GM12878 (cell line): ENCODE results near the gene CNN1. TPM values are rescaled to one million over a fixed set of nuclear protein-coding genes. Genes with fewer than 3 reads are reported as not detected.

ENCODE experiments used
- ESRRA ChIP-seq: IDR thresholded peaks from 2 replicates; pipeline ENCODE4 v1.6.1; 2012; ENCODE audit warnings: mild to moderate bottlenecking, low read length, improper control_type of control experiment
- EZH2 ChIP-seq: IDR thresholded peaks from 2 replicates; pipeline ENCODE4 v1.6.1; 2012; ENCODE audit warnings: low read depth, mild to moderate bottlenecking, control low read depth, inconsistent platforms, low read length, borderline replicate concordance; ENCODE audit not compliant: control insufficient read depth
- MYB ChIP-seq: fragments of 150-350 bp; IDR thresholded peaks from 2 replicates; pipeline ENCODE4 v1.6.1; 2014; ENCODE audit warnings: mild to moderate bottlenecking, low read depth, low read length, borderline replicate concordance
- NFXL1 ChIP-seq: fragments of 450-650 bp; IDR thresholded peaks from 2 replicates; pipeline ENCODE4 v1.6.1; 2017; ENCODE audit warnings: antibody characterized with exemption, mild to moderate bottlenecking, borderline replicate concordance
- NFYA ChIP-seq: IDR thresholded peaks from 2 replicates; pipeline ENCODE4 v1.6.1; 2011; ENCODE audit warnings: low read depth, mild to moderate bottlenecking, low read length, improper control_type of control experiment, borderline replicate concordance
- NR2C1 ChIP-seq: fragments of 450-650 bp; IDR thresholded peaks from 2 replicates; pipeline ENCODE4 v1.6.1; 2017; ENCODE audit warnings: antibody characterized with exemption, mild to moderate bottlenecking, moderate library complexity
- PML ChIP-seq: IDR thresholded peaks from 2 replicates; pipeline ENCODE4 v1.6.1; 2012; ENCODE audit warnings: low read length, inconsistent platforms
- RAD21 ChIP-seq: IDR thresholded peaks from 2 replicates; pipeline ENCODE4 v1.6.1; 2011; ENCODE audit warnings: mild to moderate bottlenecking, low read depth, low read length, moderate library complexity; ENCODE audit not compliant: insufficient read depth
- RB1 ChIP-seq: fragments of 450-650 bp; formaldehyde crosslinking; IDR thresholded peaks from 2 replicates; pipeline ENCODE4 v1.6.1; 2017; ENCODE audit warnings: mild to moderate bottlenecking, borderline replicate concordance
- TAF1 ChIP-seq: IDR thresholded peaks from 2 replicates; pipeline ENCODE4 v1.6.1; 2011; ENCODE audit warnings: mild to moderate bottlenecking, low read depth, low read length, borderline replicate concordance
- YBX1 ChIP-seq: fragments of 450-650 bp; IDR thresholded peaks from 2 replicates; pipeline ENCODE4 v1.6.1; 2016; ENCODE audit warnings: antibody characterized with exemption
- ZNF24 ChIP-seq: fragments of 450-650 bp; IDR thresholded peaks from 2 replicates; pipeline ENCODE4 v1.6.1; 2017; ENCODE audit warnings: antibody characterized with exemption, mild to moderate bottlenecking
- ZNF622 ChIP-seq: fragments of 450-650 bp; IDR thresholded peaks from 2 replicates; pipeline ENCODE4 v1.6.1; 2017; ENCODE audit warnings: mild to moderate bottlenecking, inconsistent platforms
- polyA plus RNA-seq, 11 experiments: library from polyadenylated mRNA; depleted of rRNA in 4 of 11; unstranded in 6 of 11; stranded (reverse) in 5 of 11; fragments of >200 nt; fragmentation: Nextera tagmentation in 4 of 11; fragmentation: Illumina TruSeq in 1 of 11; extraction: Ambion mirVana in 4 of 11; extraction: Trizol in 1 of 11; gene quantifications; 1 replicate in 1 of 11; 2 replicates in 10 of 11; pipeline versions ENCODE4 v1.2.1 to v1.2.3, GENCODE V29; 2011 to 2016; ENCODE audit warnings: inconsistent platforms in 2 of 11, missing spikeins in 2 of 11, low read depth in 1 of 11
- total RNA-seq, 4 experiments: library from RNA; depleted of rRNA in 3 of 4; stranded (reverse); fragments of >200 nt in 3 of 4; fragmentation: Illumina TruSeq in 1 of 4; extraction: Trizol in 1 of 4; gene quantifications; 2 replicates each; pipeline versions ENCODE4 v1.2.1 to v1.2.3, GENCODE V29; 2013 to 2021
- TF ChIP-seq, protein P1 (sequence below): IDR thresholded peaks from 2 replicates; pipeline ENCODE4 v1.6.1; 2012; ENCODE audit warnings: improper control_type of control experiment, low read depth, low read length; ENCODE audit not compliant: insufficient replicate concordance
- TF ChIP-seq, protein P2 (sequence below): IDR thresholded peaks from 2 replicates; pipeline ENCODE4 v1.6.1; 2012; ENCODE audit warnings: low read depth, low read length, improper control_type of control experiment
- TF ChIP-seq, protein P3 (sequence below): fragments of 150-350 bp; IDR thresholded peaks from 2 replicates; pipeline ENCODE4 v1.6.1; 2016; ENCODE audit warnings: low read depth, low read length
- TF ChIP-seq, protein P4 (sequence below): fragments of 450-650 bp; IDR thresholded peaks from 2 replicates; pipeline ENCODE4 v1.6.1; 2014; ENCODE audit warnings: mild to moderate bottlenecking
- TF ChIP-seq, protein P5 (sequence below): fragments of 450-650 bp; IDR thresholded peaks from 2 replicates; pipeline ENCODE4 v1.6.1; 2016; ENCODE audit warnings: mild to moderate bottlenecking

Gene CNN1
- total and polyA plus RNA-seq, 10 of the 15 experiments (the other 5 are each of a cell fraction or from before 2014, with no cell fraction given): 0.03 to 0.58 (median 0.22) TPM; not detected in 1

DNA sequence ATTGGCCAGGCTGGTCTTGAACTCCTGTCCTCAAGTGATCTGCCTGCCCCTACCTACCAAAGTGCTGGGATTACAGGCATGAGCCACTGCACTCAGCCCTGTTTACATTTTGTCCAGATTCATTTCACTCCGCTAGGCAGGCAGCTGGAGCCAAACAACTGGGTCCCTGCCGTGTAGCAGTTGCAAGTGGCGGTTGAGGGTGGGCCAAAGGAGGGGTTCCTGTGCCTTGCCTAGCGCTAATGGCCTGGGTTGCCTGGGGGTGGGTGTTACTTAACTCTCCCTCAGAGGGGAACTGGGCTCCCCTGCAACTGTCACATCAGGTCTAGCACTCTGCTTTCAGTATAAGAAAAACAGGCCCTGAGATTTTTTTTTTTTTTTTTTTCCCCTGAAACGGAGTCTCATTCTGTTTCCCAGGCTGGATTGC, 31.4 kb downstream of the CNN1 start (continued):
- TF ChIP-seq, protein P1, sequence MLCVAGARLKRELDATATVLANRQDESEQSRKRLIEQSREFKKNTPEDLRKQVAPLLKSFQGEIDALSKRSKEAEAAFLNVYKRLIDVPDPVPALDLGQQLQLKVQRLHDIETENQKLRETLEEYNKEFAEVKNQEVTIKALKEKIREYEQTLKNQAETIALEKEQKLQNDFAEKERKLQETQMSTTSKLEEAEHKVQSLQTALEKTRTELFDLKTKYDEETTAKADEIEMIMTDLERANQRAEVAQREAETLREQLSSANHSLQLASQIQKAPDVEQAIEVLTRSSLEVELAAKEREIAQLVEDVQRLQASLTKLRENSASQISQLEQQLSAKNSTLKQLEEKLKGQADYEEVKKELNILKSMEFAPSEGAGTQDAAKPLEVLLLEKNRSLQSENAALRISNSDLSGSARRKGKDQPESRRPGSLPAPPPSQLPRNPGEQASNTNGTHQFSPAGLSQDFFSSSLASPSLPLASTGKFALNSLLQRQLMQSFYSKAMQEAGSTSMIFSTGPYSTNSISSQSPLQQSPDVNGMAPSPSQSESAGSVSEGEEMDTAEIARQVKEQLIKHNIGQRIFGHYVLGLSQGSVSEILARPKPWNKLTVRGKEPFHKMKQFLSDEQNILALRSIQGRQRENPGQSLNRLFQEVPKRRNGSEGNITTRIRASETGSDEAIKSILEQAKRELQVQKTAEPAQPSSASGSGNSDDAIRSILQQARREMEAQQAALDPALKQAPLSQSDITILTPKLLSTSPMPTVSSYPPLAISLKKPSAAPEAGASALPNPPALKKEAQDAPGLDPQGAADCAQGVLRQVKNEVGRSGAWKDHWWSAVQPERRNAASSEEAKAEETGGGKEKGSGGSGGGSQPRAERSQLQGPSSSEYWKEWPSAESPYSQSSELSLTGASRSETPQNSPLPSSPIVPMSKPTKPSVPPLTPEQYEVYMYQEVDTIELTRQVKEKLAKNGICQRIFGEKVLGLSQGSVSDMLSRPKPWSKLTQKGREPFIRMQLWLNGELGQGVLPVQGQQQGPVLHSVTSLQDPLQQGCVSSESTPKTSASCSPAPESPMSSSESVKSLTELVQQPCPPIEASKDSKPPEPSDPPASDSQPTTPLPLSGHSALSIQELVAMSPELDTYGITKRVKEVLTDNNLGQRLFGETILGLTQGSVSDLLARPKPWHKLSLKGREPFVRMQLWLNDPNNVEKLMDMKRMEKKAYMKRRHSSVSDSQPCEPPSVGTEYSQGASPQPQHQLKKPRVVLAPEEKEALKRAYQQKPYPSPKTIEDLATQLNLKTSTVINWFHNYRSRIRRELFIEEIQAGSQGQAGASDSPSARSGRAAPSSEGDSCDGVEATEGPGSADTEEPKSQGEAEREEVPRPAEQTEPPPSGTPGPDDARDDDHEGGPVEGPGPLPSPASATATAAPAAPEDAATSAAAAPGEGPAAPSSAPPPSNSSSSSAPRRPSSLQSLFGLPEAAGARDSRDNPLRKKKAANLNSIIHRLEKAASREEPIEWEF: no peak
- no peak for TF ChIP-seq YBX1
- TF ChIP-seq RAD21: no peak
- no peak for TF ChIP-seq NFYA
- TF ChIP-seq, protein P2, sequence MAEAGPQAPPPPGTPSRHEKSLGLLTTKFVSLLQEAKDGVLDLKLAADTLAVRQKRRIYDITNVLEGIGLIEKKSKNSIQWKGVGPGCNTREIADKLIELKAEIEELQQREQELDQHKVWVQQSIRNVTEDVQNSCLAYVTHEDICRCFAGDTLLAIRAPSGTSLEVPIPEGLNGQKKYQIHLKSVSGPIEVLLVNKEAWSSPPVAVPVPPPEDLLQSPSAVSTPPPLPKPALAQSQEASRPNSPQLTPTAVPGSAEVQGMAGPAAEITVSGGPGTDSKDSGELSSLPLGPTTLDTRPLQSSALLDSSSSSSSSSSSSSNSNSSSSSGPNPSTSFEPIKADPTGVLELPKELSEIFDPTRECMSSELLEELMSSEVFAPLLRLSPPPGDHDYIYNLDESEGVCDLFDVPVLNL: no peak
- no peak for TF ChIP-seq NFXL1
- TF ChIP-seq PML: no peak
- TF ChIP-seq NR2C1: no peak
- no peak for TF ChIP-seq EZH2
- TF ChIP-seq MYB: peak; percentile 79; the same call in 1 of the 2 replicates
- TF ChIP-seq, protein P3, sequence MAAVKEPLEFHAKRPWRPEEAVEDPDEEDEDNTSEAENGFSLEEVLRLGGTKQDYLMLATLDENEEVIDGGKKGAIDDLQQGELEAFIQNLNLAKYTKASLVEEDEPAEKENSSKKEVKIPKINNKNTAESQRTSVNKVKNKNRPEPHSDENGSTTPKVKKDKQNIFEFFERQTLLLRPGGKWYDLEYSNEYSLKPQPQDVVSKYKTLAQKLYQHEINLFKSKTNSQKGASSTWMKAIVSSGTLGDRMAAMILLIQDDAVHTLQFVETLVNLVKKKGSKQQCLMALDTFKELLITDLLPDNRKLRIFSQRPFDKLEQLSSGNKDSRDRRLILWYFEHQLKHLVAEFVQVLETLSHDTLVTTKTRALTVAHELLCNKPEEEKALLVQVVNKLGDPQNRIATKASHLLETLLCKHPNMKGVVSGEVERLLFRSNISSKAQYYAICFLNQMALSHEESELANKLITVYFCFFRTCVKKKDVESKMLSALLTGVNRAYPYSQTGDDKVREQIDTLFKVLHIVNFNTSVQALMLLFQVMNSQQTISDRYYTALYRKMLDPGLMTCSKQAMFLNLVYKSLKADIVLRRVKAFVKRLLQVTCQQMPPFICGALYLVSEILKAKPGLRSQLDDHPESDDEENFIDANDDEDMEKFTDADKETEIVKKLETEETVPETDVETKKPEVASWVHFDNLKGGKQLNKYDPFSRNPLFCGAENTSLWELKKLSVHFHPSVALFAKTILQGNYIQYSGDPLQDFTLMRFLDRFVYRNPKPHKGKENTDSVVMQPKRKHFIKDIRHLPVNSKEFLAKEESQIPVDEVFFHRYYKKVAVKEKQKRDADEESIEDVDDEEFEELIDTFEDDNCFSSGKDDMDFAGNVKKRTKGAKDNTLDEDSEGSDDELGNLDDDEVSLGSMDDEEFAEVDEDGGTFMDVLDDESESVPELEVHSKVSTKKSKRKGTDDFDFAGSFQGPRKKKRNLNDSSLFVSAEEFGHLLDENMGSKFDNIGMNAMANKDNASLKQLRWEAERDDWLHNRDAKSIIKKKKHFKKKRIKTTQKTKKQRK: no peak
- TF ChIP-seq RB1: no peak
- TF ChIP-seq, protein P4, sequence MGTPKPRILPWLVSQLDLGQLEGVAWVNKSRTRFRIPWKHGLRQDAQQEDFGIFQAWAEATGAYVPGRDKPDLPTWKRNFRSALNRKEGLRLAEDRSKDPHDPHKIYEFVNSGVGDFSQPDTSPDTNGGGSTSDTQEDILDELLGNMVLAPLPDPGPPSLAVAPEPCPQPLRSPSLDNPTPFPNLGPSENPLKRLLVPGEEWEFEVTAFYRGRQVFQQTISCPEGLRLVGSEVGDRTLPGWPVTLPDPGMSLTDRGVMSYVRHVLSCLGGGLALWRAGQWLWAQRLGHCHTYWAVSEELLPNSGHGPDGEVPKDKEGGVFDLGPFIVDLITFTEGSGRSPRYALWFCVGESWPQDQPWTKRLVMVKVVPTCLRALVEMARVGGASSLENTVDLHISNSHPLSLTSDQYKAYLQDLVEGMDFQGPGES: no peak
- no peak for TF ChIP-seq ZNF622
- no peak for TF ChIP-seq TAF1
- 0 out of 2 replicates have a peak, but pooled peaks have one; percentile 17 for TF ChIP-seq ZNF24
- TF ChIP-seq, protein P5, sequence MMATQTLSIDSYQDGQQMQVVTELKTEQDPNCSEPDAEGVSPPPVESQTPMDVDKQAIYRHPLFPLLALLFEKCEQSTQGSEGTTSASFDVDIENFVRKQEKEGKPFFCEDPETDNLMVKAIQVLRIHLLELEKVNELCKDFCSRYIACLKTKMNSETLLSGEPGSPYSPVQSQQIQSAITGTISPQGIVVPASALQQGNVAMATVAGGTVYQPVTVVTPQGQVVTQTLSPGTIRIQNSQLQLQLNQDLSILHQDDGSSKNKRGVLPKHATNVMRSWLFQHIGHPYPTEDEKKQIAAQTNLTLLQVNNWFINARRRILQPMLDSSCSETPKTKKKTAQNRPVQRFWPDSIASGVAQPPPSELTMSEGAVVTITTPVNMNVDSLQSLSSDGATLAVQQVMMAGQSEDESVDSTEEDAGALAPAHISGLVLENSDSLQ: peak; percentile 31; the same call in 1 of the 2 replicates
- no peak for TF ChIP-seq ESRRA
